ENCODE measurements around the gene HNRNPLL. TPM values are rescaled to one million over a fixed set of nuclear protein-coding genes. Genes with fewer than 3 reads are reported as not detected.

Gene HNRNPLL
- total and polyA plus RNA-seq, 2 of the 13 experiments (the other 11 are each of a cell fraction or from before 2014, with no cell fraction given) = 49.4 to 103 TPM

DNA sequence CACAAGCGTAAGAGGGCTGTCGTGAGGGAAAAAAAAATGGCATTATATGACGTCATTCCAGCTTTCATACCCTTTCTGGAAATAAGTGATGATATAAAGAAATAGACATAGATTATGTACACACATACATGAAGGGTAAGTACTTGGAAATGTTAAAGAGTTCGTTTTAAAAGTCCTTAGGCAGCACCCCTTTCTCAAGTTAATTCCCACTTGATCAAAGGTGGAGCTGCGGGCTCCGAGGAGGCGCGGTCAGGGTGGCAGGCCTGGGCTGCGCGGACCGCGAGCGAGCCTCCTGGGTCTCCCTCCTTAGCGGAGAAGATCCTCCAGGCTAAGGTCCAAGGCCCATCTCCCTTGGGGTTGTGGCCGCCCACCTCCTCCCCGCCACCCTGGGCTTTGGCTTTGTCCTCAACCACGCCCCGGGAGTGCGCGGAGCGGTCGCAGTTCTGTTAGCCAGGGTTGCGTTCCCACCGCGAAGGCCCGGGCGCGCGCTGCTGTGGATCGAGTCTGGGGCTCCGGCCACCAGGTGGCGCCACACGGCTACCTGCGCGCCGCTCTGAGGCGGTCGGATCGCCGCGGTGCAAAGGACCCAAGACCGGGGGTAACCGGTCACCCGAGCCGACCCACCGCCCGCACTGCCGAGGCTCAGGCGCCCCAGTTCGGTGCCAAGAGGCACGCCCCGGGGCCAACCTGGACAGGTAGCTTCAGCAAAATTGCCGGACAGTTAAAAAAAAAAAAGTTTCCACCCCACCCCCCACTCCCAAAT is 66.8 kb downstream of the HNRNPLL start (continued):
- TF ChIP-seq, protein P1, sequence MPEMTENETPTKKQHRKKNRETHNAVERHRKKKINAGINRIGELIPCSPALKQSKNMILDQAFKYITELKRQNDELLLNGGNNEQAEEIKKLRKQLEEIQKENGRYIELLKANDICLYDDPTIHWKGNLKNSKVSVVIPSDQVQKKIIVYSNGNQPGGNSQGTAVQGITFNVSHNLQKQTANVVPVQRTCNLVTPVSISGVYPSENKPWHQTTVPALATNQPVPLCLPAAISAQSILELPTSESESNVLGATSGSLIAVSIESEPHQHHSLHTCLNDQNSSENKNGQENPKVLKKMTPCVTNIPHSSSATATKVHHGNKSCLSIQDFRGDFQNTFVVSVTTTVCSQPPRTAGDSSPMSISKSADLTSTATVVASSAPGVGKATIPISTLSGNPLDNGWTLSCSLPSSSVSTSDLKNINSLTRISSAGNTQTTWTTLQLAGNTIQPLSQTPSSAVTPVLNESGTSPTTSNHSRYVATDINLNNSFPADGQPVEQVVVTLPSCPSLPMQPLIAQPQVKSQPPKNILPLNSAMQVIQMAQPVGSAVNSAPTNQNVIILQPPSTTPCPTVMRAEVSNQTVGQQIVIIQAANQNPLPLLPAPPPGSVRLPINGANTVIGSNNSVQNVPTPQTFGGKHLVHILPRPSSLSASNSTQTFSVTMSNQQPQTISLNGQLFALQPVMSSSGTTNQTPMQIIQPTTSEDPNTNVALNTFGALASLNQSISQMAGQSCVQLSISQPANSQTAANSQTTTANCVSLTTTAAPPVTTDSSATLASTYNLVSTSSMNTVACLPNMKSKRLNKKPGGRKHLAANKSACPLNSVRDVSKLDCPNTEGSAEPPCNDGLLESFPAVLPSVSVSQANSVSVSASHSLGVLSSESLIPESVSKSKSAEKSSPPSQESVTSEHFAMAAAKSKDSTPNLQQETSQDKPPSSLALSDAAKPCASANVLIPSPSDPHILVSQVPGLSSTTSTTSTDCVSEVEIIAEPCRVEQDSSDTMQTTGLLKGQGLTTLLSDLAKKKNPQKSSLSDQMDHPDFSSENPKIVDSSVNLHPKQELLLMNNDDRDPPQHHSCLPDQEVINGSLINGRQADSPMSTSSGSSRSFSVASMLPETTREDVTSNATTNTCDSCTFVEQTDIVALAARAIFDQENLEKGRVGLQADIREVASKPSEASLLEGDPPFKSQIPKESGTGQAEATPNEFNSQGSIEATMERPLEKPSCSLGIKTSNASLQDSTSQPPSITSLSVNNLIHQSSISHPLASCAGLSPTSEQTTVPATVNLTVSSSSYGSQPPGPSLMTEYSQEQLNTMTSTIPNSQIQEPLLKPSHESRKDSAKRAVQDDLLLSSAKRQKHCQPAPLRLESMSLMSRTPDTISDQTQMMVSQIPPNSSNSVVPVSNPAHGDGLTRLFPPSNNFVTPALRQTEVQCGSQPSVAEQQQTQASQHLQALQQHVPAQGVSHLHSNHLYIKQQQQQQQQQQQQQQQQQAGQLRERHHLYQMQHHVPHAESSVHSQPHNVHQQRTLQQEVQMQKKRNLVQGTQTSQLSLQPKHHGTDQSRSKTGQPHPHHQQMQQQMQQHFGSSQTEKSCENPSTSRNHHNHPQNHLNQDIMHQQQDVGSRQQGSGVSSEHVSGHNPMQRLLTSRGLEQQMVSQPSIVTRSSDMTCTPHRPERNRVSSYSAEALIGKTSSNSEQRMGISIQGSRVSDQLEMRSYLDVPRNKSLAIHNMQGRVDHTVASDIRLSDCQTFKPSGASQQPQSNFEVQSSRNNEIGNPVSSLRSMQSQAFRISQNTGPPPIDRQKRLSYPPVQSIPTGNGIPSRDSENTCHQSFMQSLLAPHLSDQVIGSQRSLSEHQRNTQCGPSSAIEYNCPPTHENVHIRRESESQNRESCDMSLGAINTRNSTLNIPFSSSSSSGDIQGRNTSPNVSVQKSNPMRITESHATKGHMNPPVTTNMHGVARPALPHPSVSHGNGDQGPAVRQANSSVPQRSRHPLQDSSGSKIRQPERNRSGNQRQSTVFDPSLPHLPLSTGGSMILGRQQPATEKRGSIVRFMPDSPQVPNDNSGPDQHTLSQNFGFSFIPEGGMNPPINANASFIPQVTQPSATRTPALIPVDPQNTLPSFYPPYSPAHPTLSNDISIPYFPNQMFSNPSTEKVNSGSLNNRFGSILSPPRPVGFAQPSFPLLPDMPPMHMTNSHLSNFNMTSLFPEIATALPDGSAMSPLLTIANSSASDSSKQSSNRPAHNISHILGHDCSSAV (CRISPR knock-in tag; IDR thresholded peaks at IDR 0.05; ENCODE audit: borderline replicate concordance) = no peak
- TF ChIP-seq EHMT2 (IDR thresholded peaks at IDR 0.05; ENCODE audit: borderline replicate concordance, low read depth, low read length) (no peak), HCFC1 (IDR thresholded peaks at IDR 0.05; ENCODE audit: low read depth, low read length) (no peak), FOXO4 (CRISPR knock-in tag; conservative IDR thresholded peaks at IDR 0.05) (0 out of 2 replicates have a peak, but pooled peaks have one; percentile 51), SP4 (CRISPR knock-in tag; IDR thresholded peaks at IDR 0.05) (peak; percentile 67; the same call in 1 of the 2 replicates)
- TF ChIP-seq, protein P2, sequence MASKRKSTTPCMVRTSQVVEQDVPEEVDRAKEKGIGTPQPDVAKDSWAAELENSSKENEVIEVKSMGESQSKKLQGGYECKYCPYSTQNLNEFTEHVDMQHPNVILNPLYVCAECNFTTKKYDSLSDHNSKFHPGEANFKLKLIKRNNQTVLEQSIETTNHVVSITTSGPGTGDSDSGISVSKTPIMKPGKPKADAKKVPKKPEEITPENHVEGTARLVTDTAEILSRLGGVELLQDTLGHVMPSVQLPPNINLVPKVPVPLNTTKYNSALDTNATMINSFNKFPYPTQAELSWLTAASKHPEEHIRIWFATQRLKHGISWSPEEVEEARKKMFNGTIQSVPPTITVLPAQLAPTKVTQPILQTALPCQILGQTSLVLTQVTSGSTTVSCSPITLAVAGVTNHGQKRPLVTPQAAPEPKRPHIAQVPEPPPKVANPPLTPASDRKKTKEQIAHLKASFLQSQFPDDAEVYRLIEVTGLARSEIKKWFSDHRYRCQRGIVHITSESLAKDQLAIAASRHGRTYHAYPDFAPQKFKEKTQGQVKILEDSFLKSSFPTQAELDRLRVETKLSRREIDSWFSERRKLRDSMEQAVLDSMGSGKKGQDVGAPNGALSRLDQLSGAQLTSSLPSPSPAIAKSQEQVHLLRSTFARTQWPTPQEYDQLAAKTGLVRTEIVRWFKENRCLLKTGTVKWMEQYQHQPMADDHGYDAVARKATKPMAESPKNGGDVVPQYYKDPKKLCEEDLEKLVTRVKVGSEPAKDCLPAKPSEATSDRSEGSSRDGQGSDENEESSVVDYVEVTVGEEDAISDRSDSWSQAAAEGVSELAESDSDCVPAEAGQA (IDR thresholded peaks at IDR 0.05; ENCODE audit: low read depth) = peak; percentile 76
- TF ChIP-seq, protein P2 (CRISPR knock-in tag; IDR thresholded peaks at IDR 0.05; ENCODE audit: borderline replicate concordance) = no peak
- TF ChIP-seq, protein P3, sequence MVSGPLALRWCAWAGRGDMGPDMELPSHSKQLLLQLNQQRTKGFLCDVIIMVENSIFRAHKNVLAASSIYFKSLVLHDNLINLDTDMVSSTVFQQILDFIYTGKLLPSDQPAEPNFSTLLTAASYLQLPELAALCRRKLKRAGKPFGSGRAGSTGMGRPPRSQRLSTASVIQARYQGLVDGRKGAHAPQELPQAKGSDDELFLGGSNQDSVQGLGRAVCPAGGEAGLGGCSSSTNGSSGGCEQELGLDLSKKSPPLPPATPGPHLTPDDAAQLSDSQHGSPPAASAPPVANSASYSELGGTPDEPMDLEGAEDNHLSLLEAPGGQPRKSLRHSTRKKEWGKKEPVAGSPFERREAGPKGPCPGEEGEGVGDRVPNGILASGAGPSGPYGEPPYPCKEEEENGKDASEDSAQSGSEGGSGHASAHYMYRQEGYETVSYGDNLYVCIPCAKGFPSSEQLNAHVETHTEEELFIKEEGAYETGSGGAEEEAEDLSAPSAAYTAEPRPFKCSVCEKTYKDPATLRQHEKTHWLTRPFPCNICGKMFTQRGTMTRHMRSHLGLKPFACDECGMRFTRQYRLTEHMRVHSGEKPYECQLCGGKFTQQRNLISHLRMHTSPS (CRISPR knock-in tag; IDR thresholded peaks at IDR 0.05; ENCODE audit: low read depth) = no peak
